ENCODE data around the gene IL1RAPL1. TPM values are rescaled to one million over a fixed set of nuclear protein-coding genes. Genes with fewer than 3 reads are reported as not detected.

The IL1RAPL1 gene
- total RNA-seq, 2 donors from 2014 or later, result 1.2 to 3.0 TPM

DNA sequence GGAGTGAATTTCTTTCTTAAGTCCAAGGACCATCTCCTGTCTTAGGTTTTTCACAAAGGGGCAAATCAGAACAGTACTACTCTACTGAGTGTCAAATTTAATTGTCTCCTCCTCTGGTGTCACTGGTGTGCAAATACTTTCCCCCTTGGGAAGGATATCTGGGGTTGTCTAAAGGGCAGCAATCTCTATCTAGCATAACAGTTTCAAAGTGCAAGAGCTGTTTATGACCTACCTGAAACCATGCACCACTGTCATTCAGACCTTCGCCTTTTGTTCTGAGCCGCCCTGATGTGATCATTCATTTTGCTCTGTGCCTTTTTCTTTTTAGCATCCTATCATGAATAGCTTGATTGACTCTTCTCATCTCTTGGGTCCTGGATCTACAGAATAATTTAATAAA, 39.3 kb downstream of the IL1RAPL1 start:
- no peak overlapping the region for H3K4me3 ChIP-seq
- DNase-seq (ENCODE audit: low spot score), result no peak

GRCh38 chrX:28628120-28628519, 40.9 kb downstream of the IL1RAPL1 start:
- no peak for DNase-seq (ENCODE audit: low spot score)
- Histone ChIP-seq H3K36me3 (no peaks in the 10 kb centered on the region), H3K4me3 (no peak overlapping the region), H3K9me3 (no peaks in the 10 kb centered on the region), H3K27me3 (no peaks in the 10 kb centered on the region), H3K4me1 (no peaks in the 10 kb centered on the region), H3K27ac (peak overlapping the region in 1 of 2 donors; percentile 32)
- no peak for TF ChIP-seq CTCF (IDR thresholded peaks at IDR 0.05)

More for the DNA sequence above, 39.3 kb downstream of the IL1RAPL1 start:
- Histone ChIP-seq H3K27me3 (no peaks in the 10 kb centered on the region), H3K4me1 (no peaks in the 10 kb centered on the region), H3K36me3 (no peaks in the 10 kb centered on the region), H3K27ac (no peak overlapping the region), H3K9me3 (no peaks in the 10 kb centered on the region)
- TF ChIP-seq CTCF (IDR thresholded peaks at IDR 0.05), result no peak

- no peak for TF ChIP-seq CTCF (IDR thresholded peaks at IDR 0.05)
- Histone ChIP-seq H3K4me1 (no peaks in the 10 kb centered on the region), H3K27me3 (no peaks in the 10 kb centered on the region), H3K27ac (no peak overlapping the region), H3K36me3 (no peaks in the 10 kb centered on the region), H3K9me3 (no peaks in the 10 kb centered on the region), H3K4me3 (no peak overlapping the region)
- DNase-seq (ENCODE audit: low spot score), result no peak
These were observed 51.5 kb downstream of the IL1RAPL1 start for GRCh38 chrX:28638775-28639174.

DNA sequence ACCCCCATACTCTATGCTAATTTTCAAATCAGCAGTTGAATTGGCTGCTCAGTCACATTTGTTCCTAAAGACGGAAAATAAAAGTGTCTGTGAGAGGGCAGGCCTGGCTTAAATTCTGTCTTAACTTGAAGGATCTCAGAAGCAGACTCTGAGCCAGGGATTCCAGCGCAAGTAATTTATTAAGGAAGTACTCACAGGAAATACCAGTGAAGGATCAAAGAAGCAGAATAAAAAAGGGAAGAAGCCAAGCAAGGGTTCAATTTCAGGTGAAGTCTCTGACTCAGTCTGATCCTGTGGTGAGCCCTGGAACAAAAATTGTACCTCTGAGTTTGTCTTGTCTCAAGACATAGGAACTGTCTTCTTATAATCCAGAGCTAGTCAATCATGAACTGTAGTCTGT, 52.2 kb downstream of the IL1RAPL1 start:
- H3K36me3 ChIP-seq, result no peaks in the 10 kb centered on the region
- no peak overlapping the region for H3K4me3 ChIP-seq
- H3K27me3 ChIP-seq, result no peaks in the 10 kb centered on the region
- TF ChIP-seq CTCF (IDR thresholded peaks at IDR 0.05), result no peak
- no peak overlapping the region for H3K27ac ChIP-seq
- no peaks in the 10 kb centered on the region for H3K4me1 ChIP-seq
- DNase-seq (ENCODE audit: low spot score), result no peak
- no peaks in the 10 kb centered on the region for H3K9me3 ChIP-seq

- H3K9me3 ChIP-seq, result no peaks in the 10 kb centered on the region
- no peaks in the 10 kb centered on the region for H3K36me3 ChIP-seq
- no peak for TF ChIP-seq CTCF (IDR thresholded peaks at IDR 0.05)
- DNase-seq (ENCODE audit: low spot score), result no peak
- no peaks in the 10 kb centered on the region for H3K27me3 ChIP-seq
- no peaks in the 10 kb centered on the region for H3K4me1 ChIP-seq
- H3K4me3 ChIP-seq, result no peak overlapping the region
- H3K27ac ChIP-seq, result no peak overlapping the region
These were observed 62.3 kb downstream of the IL1RAPL1 start for GRCh38 chrX:28649541-28649940.

GRCh38 chrX:28651186-28651585, 63.9 kb downstream of the IL1RAPL1 start:
- no peak for DNase-seq (ENCODE audit: low spot score)

More at GRCh38 chrX:28651186-28651585, 63.9 kb downstream of the IL1RAPL1 start:
- Histone ChIP-seq H3K36me3 (no peaks in the 10 kb centered on the region), H3K9me3 (no peaks in the 10 kb centered on the region), H3K4me3 (no peak overlapping the region), H3K27ac (no peak overlapping the region), H3K27me3 (no peaks in the 10 kb centered on the region), H3K4me1 (no peaks in the 10 kb centered on the region)
- TF ChIP-seq CTCF (IDR thresholded peaks at IDR 0.05), result no peak
